ENCODE results near the gene ZBTB7C. TPM values are rescaled to one million over a fixed set of nuclear protein-coding genes. Genes with fewer than 3 reads are reported as not detected.

ZBTB7C gene
- total RNA-seq, 4 donors from 2014 or later, result 5.0 to 14.1 (median 13.3) TPM

DNA sequence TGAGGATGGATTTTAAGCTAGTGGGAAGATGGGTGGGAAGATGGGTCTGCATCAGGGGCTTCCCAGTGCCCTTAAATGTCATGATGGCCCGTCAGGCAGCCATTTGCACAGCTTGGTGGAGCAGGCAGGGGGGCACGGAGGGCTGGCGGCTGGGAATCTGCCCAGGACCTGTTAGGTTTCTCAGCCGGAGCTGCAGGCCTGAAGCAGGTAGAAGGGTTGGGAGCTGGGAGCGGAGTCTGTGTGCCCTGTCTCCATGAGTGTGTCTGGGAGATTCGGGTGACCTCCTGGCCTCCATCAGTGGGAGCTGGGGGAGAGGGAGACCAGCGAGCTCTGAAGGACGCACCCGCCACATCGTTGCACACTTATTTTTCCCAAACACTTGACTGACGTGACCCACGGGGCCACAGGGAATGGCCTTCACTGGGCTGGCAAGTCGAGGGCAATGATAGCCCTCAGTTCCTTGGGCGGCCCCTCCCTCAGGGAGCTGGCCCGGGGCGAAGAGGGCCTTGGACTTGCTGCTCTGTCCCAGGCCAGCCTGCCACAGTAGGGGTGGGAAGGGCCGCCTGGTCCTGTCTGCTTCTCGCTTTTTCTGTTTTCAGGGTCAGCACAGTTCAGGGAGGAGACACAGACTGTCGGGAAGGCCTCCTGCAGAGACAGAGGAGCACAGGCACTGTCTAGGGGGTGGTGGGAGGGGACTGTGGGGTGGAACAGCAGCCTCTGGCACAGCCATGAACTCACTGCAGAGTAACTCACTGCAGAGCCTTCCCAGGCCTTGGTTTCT, 236.8 kb downstream of the ZBTB7C start:
- TF ChIP-seq, protein P1, sequence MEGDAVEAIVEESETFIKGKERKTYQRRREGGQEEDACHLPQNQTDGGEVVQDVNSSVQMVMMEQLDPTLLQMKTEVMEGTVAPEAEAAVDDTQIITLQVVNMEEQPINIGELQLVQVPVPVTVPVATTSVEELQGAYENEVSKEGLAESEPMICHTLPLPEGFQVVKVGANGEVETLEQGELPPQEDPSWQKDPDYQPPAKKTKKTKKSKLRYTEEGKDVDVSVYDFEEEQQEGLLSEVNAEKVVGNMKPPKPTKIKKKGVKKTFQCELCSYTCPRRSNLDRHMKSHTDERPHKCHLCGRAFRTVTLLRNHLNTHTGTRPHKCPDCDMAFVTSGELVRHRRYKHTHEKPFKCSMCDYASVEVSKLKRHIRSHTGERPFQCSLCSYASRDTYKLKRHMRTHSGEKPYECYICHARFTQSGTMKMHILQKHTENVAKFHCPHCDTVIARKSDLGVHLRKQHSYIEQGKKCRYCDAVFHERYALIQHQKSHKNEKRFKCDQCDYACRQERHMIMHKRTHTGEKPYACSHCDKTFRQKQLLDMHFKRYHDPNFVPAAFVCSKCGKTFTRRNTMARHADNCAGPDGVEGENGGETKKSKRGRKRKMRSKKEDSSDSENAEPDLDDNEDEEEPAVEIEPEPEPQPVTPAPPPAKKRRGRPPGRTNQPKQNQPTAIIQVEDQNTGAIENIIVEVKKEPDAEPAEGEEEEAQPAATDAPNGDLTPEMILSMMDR (IDR thresholded peaks at IDR 0.05), result no peak
- ATAC-seq (ENCODE audit: low FRiP score) (no peak), DNase-seq (ENCODE audit: low spot score) (no peak)

DNA sequence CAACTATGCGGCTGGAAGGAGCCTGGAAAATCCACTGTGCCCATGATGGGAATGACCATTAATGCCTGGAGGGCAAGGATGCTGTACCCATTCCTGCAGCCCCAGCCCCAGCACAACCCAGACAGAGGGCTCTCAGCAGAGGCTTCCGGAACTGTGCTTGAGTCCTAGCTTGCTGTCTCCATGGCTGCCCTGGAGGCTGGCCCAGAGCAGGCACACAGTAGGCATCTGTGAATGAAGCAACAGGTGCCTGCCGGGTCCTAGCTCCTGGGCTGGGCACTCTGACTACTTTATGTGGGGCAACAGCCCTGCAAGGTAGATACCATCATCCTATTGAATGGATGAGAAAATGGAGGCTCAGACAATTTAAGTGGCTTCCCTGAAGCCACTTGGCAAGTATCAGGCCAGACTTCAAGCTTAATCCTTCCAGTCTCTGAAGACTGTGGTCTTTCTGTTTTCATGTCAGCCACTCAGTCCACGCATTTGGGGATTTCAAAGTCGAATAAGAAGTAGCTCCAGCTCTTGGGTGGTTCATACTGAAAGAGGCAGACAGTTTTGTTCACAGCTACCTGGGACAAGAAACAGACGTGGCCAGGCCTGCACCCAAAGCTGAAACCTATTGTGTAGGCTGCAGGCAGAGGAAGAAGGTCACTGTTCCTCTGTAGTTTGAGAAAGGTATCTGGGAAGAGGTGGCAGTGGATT, 237.5 kb downstream of the ZBTB7C start:
- TF ChIP-seq, protein P1 (IDR thresholded peaks at IDR 0.05), result no peak
- DNase-seq (ENCODE audit: low spot score) (no peak), ATAC-seq (ENCODE audit: low FRiP score) (no peak)

DNA sequence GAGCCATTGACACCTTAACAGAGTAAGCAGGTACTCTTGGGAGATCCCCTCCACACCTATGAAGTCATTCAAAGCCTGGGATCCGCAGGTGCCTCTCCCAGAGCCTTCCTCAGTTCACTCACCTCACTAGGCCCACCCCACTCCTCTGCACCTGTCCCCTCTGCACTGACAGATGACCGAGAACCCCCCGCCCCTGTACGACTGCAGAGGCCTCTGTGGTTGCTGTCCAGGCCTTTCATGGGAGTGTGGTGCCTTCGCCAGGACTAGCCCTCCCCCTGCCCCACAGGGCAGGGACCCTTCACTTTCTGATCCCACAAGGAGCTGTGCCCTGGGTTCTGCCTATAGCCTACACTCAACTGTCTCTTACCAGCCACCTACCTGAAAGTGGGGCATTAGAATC, 238.5 kb downstream of the ZBTB7C start:
- TF ChIP-seq, protein P1 (IDR thresholded peaks at IDR 0.05), result no peak
- ATAC-seq (ENCODE audit: low FRiP score), result no peak
- no peak for DNase-seq (ENCODE audit: low spot score)

DNA sequence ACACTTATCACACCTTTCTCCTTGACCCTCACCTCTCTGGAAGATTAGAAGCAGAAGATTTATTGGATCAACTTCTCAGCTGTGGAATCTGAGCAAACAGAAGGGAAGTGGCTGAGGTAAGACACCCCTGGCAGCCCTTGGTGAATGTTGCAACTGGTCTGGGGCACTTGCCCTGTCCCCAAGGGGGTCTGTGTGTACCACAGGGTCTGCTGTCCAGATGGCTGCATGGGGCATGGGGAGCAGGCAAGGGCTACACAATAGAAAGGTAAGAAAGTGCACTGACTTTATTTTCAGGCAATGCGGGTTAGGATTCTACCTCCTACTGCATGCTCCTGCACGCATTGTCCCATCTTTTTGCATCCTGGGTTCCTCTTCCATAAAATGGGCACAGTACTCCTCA, 240.3 kb downstream of the ZBTB7C start:
- no peak for DNase-seq (ENCODE audit: low spot score)
- TF ChIP-seq, protein P1 (IDR thresholded peaks at IDR 0.05), result no peak
- no peak for ATAC-seq (ENCODE audit: low FRiP score)

DNA sequence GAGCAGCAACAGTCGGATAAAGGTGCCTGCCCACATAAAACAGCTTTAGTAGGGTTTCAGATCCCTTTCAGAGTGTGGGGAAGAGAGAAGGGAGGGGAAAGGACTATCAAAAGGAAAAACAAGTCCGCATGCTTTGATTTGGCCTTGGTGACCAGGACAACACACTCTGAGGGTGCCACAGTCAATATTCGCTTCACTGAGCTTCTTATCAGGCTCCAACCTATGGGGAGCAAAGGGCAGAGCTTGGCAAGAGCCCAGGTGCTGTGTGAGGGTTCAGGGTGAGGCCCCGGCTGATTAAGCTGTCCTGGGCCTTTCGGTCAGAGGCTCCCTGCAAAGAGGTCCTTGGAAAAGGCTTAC, 241.3 kb downstream of the ZBTB7C start:
- DNase-seq (ENCODE audit: low spot score), result no peak
- TF ChIP-seq, protein P1 (IDR thresholded peaks at IDR 0.05), result no peak
- no peak for ATAC-seq (ENCODE audit: low FRiP score)

DNA sequence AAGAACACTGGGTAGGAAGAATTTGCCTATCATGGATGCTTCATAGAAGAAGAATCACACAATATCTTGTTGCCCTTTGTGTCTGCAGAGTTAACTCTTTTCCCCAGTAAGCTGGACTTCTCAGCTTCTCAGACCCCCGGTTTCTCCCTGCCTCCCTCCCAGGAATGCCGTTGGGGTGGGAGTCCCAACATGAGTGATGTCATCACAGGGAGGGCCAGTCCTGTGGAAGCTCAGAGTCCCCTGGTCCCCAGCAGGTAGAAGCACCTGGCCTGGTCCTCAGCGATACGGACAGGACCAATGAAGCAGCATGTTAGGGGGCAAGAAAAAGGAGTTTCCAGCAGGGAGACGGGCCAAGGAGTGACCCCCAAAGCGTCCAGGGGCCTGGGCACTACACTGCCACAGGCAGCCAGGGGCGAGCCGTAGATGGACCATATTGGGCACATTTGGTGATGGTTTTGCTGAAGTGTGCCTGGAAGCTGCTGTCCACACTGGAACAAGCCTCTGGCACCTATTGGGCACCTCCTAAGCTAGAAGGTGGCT, 242.8 kb downstream of the ZBTB7C start:
- TF ChIP-seq, protein P1 (IDR thresholded peaks at IDR 0.05), result no peak
- DNase-seq (ENCODE audit: low spot score) (no peak), ATAC-seq (ENCODE audit: low FRiP score) (no peak)
